KOPT-K1 (cell line): ENCODE data around the gene FARSB.

Experiments
- H3K27ac ChIP-seq: fragments of 200-600 bp; sonication (generic); 2 replicates; pipeline ENCODE4 v1.5.1; 2016; ENCODE audit warnings: antibody characterized with exemption, mild to moderate bottlenecking, low read depth, low read length; ENCODE audit not compliant: poor library complexity, severe bottlenecking
- H3K36me3 ChIP-seq: fragments of 200-600 bp; sonication (generic); 2 replicates; pipeline ENCODE4 v1.5.1; 2017; ENCODE audit warnings: antibody characterized with exemption, mild to moderate bottlenecking, low read length, moderate library complexity; ENCODE audit not compliant: insufficient read depth
- H3K9me3 ChIP-seq: fragments of 200-600 bp; sonication (generic); 2 replicates; pipeline ENCODE4 v1.5.1; 2017; ENCODE audit warnings: antibody characterized with exemption, low read length, mild to moderate bottlenecking; ENCODE audit not compliant: insufficient read depth, poor library complexity, severe bottlenecking

Gene FARSB

GRCh38 chr2:222526480-222527277 is 129.2 kb downstream of the FARSB start:
- no peak overlapping the region for H3K27ac ChIP-seq
- H3K9me3 ChIP-seq = no peaks in the 10 kb centered on the region
- H3K36me3 ChIP-seq = no peaks in the 10 kb centered on the region

- no peaks in the 10 kb centered on the region for H3K9me3 ChIP-seq
- no peaks in the 10 kb centered on the region for H3K36me3 ChIP-seq
- no peak overlapping the region for H3K27ac ChIP-seq
Measured at GRCh38 chr2:222525811-222526210, 130.1 kb downstream of the FARSB start.

GRCh38 chr2:222523783-222524544 is 131.9 kb downstream of the FARSB start:
- Histone ChIP-seq H3K36me3 (no peaks in the 10 kb centered on the region), H3K9me3 (no peaks in the 10 kb centered on the region), H3K27ac (no peak overlapping the region)

GRCh38 chr2:222522082-222522481 is 133.8 kb downstream of the FARSB start:
- H3K9me3 ChIP-seq = no peaks in the 10 kb centered on the region
- H3K36me3 ChIP-seq = no peaks in the 10 kb centered on the region
- no peak overlapping the region for H3K27ac ChIP-seq

GRCh38 chr2:222521099-222521498 is 134.8 kb downstream of the FARSB start:
- no peaks in the 10 kb centered on the region for H3K9me3 ChIP-seq
- H3K27ac ChIP-seq = no peak overlapping the region
- H3K36me3 ChIP-seq = no peaks in the 10 kb centered on the region
